Activated CD4-positive, alpha-beta T cell treated with anti-CD3 and anti-CD28 coated beads for 36 hours (primary cell): ENCODE measurements around the gene CIAO1. TPM values are rescaled to one million over a fixed set of nuclear protein-coding genes. Genes with fewer than 3 reads are reported as not detected.
"Not testable (repeated sequence)": the region's sequence is repeated elsewhere in the genome, so short reads cannot be mapped to it uniquely, and the experiment has no call there.

ENCODE experiments used
- ATAC-seq: fragments of 200-7000 bp; cut with Tn5 transposase; one replicate; pipeline ENCODE4 v1.10.0; 2021; ENCODE audit warnings: mild to moderate bottlenecking, moderate library complexity
- CTCF ChIA-PET: fragments of 350-600 bp; sonication (Branson Sonifier 250); formaldehyde crosslinking; loops from one replicate; lab custom pipeline; 2021; ENCODE audit warnings: antibody characterized with exemption; lab: Charles Lee
- POLR2A ChIA-PET: fragments of 350-600 bp; sonication (Branson Sonifier 250); formaldehyde crosslinking; loops from one replicate; lab custom pipeline; 2021; ENCODE audit warnings: antibody characterized with exemption, inconsistent platforms; lab: Charles Lee
- DNase-seq: peaks from one replicate; pipeline ENCODE4 v3.0.0-alpha.2; 2020
- H3K27ac Mint-ChIP-seq: one replicate; pipeline ENCODE4 v1.8.0; 2021; ENCODE audit warnings: mixed read lengths
- H3K27me3 Mint-ChIP-seq: one replicate; pipeline ENCODE4 v1.8.0; 2021; ENCODE audit warnings: mixed read lengths
- H3K36me3 Mint-ChIP-seq: one replicate; pipeline ENCODE4 v1.8.0; 2021; ENCODE audit warnings: low read depth, mixed read lengths
- H3K4me1 Mint-ChIP-seq: one replicate; pipeline ENCODE4 v1.8.0; 2021; ENCODE audit warnings: mixed read lengths
- H3K4me3 Mint-ChIP-seq: one replicate; pipeline ENCODE4 v1.8.0; 2021; ENCODE audit warnings: mild to moderate bottlenecking, moderate library complexity, mixed read lengths
- H3K9me3 Mint-ChIP-seq: one replicate; pipeline ENCODE4 v1.8.0; 2021; ENCODE audit warnings: low read depth, mixed read lengths
- intact Hi-C, 2 experiments: fragments of 100-400 bp; cut with DNase I in 1 of 2; cut with micrococcal nuclease in 1 of 2; formaldehyde crosslinking; loops; one replicate each; pipeline versions ENCODE4 v1.14.2 to v1.15.1; 2022 to 2024; cut with DNase I, micrococcal nuclease
- total RNA-seq, 2 experiments: library from RNA; stranded (reverse); gene quantifications; one replicate each; pipeline ENCODE4 v1.2.3, GENCODE V29; 2021

The CIAO1 gene
- total RNA-seq, 2 experiments from 2014 or later, result 72.1 to 77.6 TPM

- ATAC-seq, result no peak
- CTCF ChIA-PET, result no interaction called here
- H3K4me1 Mint-ChIP-seq, result peaks cover 26% of the 10 kb centered on the region
- peak overlapping the region; percentile 53 for H3K27ac Mint-ChIP-seq
- intact Hi-C loops, result no loop called here
- no peaks in the 10 kb centered on the region for H3K27me3 Mint-ChIP-seq
- POLR2A ChIA-PET, result no interaction called here
- H3K4me3 Mint-ChIP-seq, result no peak overlapping the region
- H3K9me3 Mint-ChIP-seq, result no peaks in the 10 kb centered on the region
- no peak for DNase-seq
- H3K36me3 Mint-ChIP-seq, result peaks cover 21% of the 10 kb centered on the region
Observed at GRCh38 chr2:96250188-96250587, 15.8 kb upstream of the CIAO1 start.

DNA sequence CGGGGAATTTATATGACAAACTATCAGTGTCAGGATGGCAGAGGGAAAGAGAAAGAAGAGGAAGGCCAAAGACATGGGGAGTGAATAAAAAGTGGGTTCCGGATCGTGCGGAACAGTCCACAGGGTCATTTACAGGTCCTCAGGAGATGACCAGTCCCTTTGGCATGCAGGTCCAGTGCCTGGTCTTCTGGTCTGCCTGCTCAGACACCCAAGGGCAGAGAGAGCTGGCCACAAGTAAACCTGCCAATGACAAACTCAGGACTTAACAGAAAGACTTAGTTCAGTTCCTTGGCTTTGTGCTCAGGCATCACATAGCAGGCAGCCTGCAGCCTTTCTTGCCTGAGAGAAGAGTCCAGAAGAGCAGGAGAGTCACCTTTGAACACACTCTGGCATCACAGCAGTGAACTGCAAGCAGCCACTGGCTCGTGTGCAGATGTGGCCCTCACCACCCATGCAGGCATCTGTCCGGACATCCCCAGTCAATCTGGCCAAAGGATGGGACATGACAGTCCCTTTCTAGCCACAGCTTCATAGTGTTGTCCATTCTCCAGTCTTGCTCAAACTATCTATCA is 14.2 kb upstream of the CIAO1 start:
- H3K36me3 Mint-ChIP-seq, result peaks cover 27% of the 10 kb centered on the region
- ChIA-PET CTCF (interaction anchor here (0.8 kb wide), 1 partner anchor 15 kb away, joined by 4 read pairs; the partner anchor contains the start of gene CIAO1), POLR2A (no interaction called here)
- H3K4me1 Mint-ChIP-seq, result peaks cover 21% of the 10 kb centered on the region
- H3K9me3 Mint-ChIP-seq, result no peaks in the 10 kb centered on the region
- DNase-seq (no peak), ATAC-seq (peak; percentile 48)
- no peaks in the 10 kb centered on the region for H3K27me3 Mint-ChIP-seq
- no peak overlapping the region for H3K4me3 Mint-ChIP-seq
- intact Hi-C loops, result no loop called here
- H3K27ac Mint-ChIP-seq, result peak overlapping the region; percentile 71

- H3K4me1 Mint-ChIP-seq, result peaks cover 23% of the 10 kb centered on the region
- DNase-seq, result no peak
- H3K27ac Mint-ChIP-seq, result peak overlapping the region; percentile 71
- no peak for ATAC-seq
- CTCF ChIA-PET, result interaction anchor here (0.8 kb wide), 1 partner anchor 14 kb away, joined by 4 read pairs; the partner anchor contains the start of gene CIAO1
- H3K36me3 Mint-ChIP-seq, result peaks cover 28% of the 10 kb centered on the region
- no peak overlapping the region for H3K4me3 Mint-ChIP-seq
- POLR2A ChIA-PET, result no interaction called here
- H3K9me3 Mint-ChIP-seq, result no peaks in the 10 kb centered on the region
- H3K27me3 Mint-ChIP-seq, result no peaks in the 10 kb centered on the region
- intact Hi-C loops, result no loop called here
Observed at GRCh38 chr2:96252526-96252925, 13.5 kb upstream of the CIAO1 start.

DNA sequence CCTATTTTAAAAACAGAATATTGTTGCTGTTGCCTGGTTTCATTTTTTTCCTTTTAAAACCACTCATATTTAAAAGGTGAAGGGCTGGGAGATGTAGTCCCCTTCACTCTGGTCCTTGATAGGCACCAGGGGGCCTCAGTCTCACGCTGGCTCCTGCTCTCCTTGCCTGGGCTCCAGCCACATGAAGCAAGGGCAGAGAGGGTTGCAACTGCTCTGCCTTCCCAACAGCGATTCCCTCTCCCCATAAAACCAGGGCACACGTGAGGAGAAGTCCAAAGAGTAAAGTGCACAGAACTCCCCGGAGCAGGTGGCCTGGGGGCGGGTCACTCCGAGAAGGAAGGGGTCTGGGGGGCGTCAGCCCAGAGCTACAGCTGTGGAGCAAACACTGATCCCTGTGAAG is 13.0 kb upstream of the CIAO1 start:
- intact Hi-C loops, result no loop called here
- ChIA-PET POLR2A (interaction anchor here (0.6 kb wide), 1 partner anchor 605 kb away, joined by 3 read pairs; the partner anchor contains the start of gene ANKRD39), CTCF (interaction anchor here (1.0 kb wide), 1 partner anchor 12 kb away, joined by 3 read pairs; no protein-coding TSS in a partner anchor)
- Mint-ChIP-seq H3K27me3 (no peaks in the 10 kb centered on the region), H3K4me3 (no peak overlapping the region), H3K9me3 (no peaks in the 10 kb centered on the region), H3K36me3 (peaks cover 28% of the 10 kb centered on the region), H3K27ac (no peak overlapping the region), H3K4me1 (peaks cover 27% of the 10 kb centered on the region)
- DNase-seq (no peak), ATAC-seq (no peak)

- ATAC-seq (no peak), DNase-seq (no peak)
- Mint-ChIP-seq H3K27me3 (no peaks in the 10 kb centered on the region), H3K9me3 (no peaks in the 10 kb centered on the region), H3K4me1 (peaks cover 42% of the 10 kb centered on the region), H3K4me3 (no peak overlapping the region), H3K36me3 (peaks cover 31% of the 10 kb centered on the region), H3K27ac (peak overlapping the region; percentile 29)
- POLR2A ChIA-PET, result no interaction called here
- CTCF ChIA-PET, result interaction anchor here (0.9 to 2.8 kb wide), 2 partner anchors 10 to 20 kb away, joined by 3 to 12 read pairs; no protein-coding TSS in a partner anchor
- intact Hi-C loops, result no loop called here
Observed at GRCh38 chr2:96254571-96254970, 11.5 kb upstream of the CIAO1 start.

DNA sequence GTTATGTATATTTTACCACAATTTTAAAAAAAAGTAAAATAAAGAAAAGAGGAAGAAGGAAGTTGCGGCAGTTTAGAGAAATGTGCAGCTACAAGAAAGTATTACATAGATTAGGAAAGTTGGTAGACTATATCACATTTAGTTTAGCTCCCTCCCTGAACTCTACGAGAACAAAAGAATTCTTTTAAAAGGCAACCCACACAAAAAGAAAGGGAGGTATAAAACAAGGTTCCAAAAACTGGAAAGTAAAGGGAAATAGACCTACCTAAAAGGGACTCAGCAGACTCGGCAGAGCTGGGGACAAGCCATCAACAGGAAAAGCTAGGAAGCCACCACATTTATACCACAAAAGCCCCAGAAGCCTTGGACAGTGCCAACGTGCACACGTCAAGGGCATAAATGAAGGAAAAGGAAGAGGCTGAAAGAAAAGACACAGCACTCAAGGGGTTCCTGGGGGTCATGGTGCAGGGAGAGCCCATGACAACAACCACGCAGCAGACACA is 9.4 kb upstream of the CIAO1 start:
- CTCF ChIA-PET, result interaction anchor here (0.6 to 2.8 kb wide), 8 partner anchors 8 to 151 kb away, joined by 3 to 12 read pairs (median 4); no protein-coding TSS in a partner anchor
- no peak for DNase-seq
- Mint-ChIP-seq H3K9me3 (no peaks in the 10 kb centered on the region), H3K36me3 (peaks cover 38% of the 10 kb centered on the region), H3K27me3 (no peaks in the 10 kb centered on the region), H3K27ac (peak overlapping the region; percentile 85), H3K4me3 (peak overlapping the region; percentile 38), H3K4me1 (peaks cover 59% of the 10 kb centered on the region)
- intact Hi-C loops, result no loop called here
- POLR2A ChIA-PET, result interaction anchor here (0.7 kb wide), 1 partner anchor 141 kb away, joined by 7 read pairs; the partner anchor contains the start of gene ADRA2B
- ATAC-seq, result no peak

DNA sequence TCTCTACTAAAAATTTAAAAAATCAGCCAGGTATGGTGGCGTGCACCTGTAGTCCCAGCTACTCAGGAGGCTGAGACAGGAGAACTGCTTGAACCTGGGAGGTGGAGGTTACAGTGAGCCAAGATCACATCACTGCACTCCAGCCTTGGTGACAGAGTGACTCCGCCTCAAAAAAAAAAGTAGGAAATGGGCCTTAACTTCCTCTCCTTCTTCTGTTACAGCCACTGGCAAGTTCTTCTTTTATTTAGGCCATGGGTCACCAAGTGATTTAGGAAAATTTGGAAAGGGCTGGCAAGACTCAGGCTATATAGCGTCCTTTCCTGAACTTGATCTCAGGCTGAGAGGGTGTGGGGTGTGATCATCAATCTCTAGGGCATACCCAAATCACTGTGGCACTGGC is 8.3 kb upstream of the CIAO1 start:
- peaks cover 34% of the 10 kb centered on the region for H3K36me3 Mint-ChIP-seq

DNA sequence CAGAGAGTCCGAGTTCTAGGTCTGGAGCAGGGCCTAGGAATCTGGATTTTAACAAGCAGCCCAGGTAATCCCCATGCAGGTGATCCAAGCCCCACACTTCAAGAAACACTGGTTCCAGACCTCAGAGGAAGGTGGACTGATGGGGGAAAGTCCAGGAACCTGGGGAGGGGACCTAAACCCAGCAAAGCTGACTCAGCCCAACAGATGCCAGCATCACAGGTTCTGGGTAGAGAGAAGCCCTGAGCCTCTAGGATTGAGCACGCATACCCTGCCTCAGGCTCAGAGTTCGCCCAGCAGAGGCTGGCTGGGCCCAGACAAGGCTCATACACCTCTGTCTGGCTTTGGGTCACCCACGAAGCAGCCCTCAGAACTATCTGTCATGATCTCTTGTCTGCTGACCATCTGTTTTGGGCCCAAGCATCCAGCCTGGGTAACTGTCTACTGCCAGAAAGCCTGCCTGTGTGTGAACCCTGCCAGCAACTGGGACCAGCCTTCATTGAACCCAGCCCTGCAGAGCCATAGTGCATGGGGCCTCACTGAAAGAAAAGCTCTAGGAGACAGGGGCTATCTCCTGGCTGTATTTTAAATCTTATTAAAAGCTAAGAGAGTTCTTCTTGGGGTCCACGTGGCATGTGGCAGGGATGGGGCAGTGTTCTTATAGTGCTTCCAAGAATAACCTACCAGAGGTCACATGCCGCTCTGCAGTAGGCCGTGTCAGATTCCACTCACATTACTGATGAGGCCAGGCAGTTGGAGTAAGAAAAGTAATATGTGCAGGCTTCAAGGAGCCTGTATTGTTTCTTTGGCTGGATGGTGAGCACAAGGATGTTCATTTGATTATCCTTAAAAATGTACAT is 7.6 kb upstream of the CIAO1 start:
- peak overlapping the region; percentile 43 for H3K27ac Mint-ChIP-seq
- intact Hi-C loops, result no loop called here
- ChIA-PET CTCF (no interaction called here), POLR2A (no interaction called here)
- no peak overlapping the region for H3K4me3 Mint-ChIP-seq
- H3K9me3 Mint-ChIP-seq, result no peaks in the 10 kb centered on the region
- H3K4me1 Mint-ChIP-seq, result peaks cover 68% of the 10 kb centered on the region
- H3K27me3 Mint-ChIP-seq, result no peaks in the 10 kb centered on the region
- peaks cover 32% of the 10 kb centered on the region for H3K36me3 Mint-ChIP-seq
- ATAC-seq (no peak), DNase-seq (no peak)

More for the DNA sequence above, 8.3 kb upstream of the CIAO1 start:
- peak overlapping the region; percentile 43 for H3K27ac Mint-ChIP-seq
- POLR2A ChIA-PET, ATAC-seq, H3K9me3 Mint-ChIP-seq, H3K27me3 Mint-ChIP-seq, H3K4me3 Mint-ChIP-seq, intact Hi-C loops, DNase-seq: not testable (repeated sequence)
- H3K4me1 Mint-ChIP-seq, result peaks cover 64% of the 10 kb centered on the region
- CTCF ChIA-PET, result interaction anchor here (0.8 to 1.7 kb wide), 3 partner anchors 11 to 83 kb away, joined by 3 to 4 read pairs (median 4); no protein-coding TSS in a partner anchor

- Mint-ChIP-seq H3K4me3 (no peak overlapping the region), H3K4me1 (peaks cover 79% of the 10 kb centered on the region), H3K27ac (peak overlapping the region; percentile 34), H3K36me3 (peaks cover 25% of the 10 kb centered on the region), H3K27me3 (no peaks in the 10 kb centered on the region), H3K9me3 (no peaks in the 10 kb centered on the region)
- ATAC-seq (no peak), DNase-seq (no peak)
- intact Hi-C loops, result no loop called here
- ChIA-PET POLR2A (no interaction called here), CTCF (interaction anchor here (0.6 to 0.8 kb wide), 2 partner anchors 31 to 121 kb away, joined by 3 to 4 read pairs; partner anchors contain the start of gene ASTL)
Observed at GRCh38 chr2:96259497-96259921, 6.5 kb upstream of the CIAO1 start.

- Mint-ChIP-seq H3K4me1 (peaks cover 78% of the 10 kb centered on the region), H3K27ac (peak overlapping the region; percentile 88), H3K4me3 (no peak overlapping the region), H3K36me3 (peaks cover 23% of the 10 kb centered on the region), H3K9me3 (no peaks in the 10 kb centered on the region), H3K27me3 (no peaks in the 10 kb centered on the region)
- CTCF ChIA-PET, result interaction anchor here (1.0 kb wide), 1 partner anchor 55 kb away, joined by 4 read pairs; no protein-coding TSS in a partner anchor
- POLR2A ChIA-PET, result no interaction called here
- intact Hi-C loops, result loop anchor here in 1 of 2 experiments (10.0 kb wide), 1 partner anchor 1404 kb away; the partner anchor contains the start of genes ACTR1B and C2orf92
- peak; percentile 75 for ATAC-seq
- DNase-seq, result peak; percentile 67
Observed at GRCh38 chr2:96260387-96261260, 5.4 kb upstream of the CIAO1 start.
